ENCODE results near the gene ZNF471.

The ZNF471 gene

GRCh38 chr19:56573914-56574313, 66.3 kb downstream of the ZNF471 start:
- DNase-seq (ENCODE audit: low read depth): no peak

GRCh38 chr19:56577719-56578602, 70.3 kb downstream of the ZNF471 start:
- DNase-seq (ENCODE audit: low read depth): no peak

All from activated T-cell treated with anti-CD3 and anti-CD28 coated beads for 48 hours (primary cell).